HL-60/S4 (cell line): ENCODE results near the gene CPO.

Experiments
- in situ Hi-C: fragments of 300-500 bp; cut with MboI; formaldehyde crosslinking; loops from 2 replicates; pipeline ENCODE4 v1.14.3; 2022; ENCODE audit warnings: low sequenced_read_pairs

The CPO gene

GRCh38 chr2:206970589-206971360 is 31.5 kb downstream of the CPO start:
- in situ Hi-C loops = no loop called here

- in situ Hi-C loops = no loop called here
These were observed 32.5 kb downstream of the CPO start for GRCh38 chr2:206971805-206972204.

GRCh38 chr2:206974551-206974950 is 35.2 kb downstream of the CPO start:
- in situ Hi-C loops = no loop called here

DNA sequence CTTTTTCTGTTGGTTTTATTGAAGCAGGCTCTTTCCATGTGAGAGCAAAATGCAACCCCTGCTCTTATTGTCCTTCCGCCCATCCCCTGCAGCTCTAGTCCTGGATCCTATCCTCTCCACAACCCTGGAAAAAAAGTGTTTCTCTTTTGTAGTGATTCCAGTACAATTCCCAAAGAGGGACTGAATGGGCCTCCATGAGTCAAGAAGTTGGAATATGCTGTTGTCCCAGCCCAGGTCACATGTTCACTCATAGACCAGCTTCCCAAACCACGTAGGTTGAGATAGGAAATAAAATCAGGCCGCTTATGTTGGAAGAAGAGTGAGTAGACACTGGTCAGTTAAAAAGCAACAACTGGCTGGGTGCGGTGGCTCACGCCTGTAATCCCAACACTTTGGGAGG is 39.4 kb downstream of the CPO start:
- in situ Hi-C loops = no loop called here

DNA sequence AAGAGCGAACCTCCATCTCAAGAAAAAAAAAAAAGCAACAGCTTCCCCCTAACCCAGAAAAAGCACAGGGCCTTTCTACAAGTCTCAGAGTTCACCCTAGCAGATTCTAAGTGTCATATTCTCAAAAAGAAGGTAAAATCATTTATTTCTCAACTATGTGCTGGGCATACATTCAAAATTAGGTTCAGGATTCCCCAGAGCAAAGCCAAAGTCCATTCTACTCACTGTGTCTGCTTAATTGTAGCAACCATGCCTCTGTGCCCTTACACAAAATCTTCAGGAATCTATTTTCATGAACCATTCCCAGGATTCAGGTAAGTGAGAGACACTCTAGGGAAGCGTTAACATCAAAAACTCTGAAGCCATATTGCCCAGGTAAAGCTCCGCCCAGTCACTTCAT is 40.0 kb downstream of the CPO start:
- in situ Hi-C loops = no loop called here

DNA sequence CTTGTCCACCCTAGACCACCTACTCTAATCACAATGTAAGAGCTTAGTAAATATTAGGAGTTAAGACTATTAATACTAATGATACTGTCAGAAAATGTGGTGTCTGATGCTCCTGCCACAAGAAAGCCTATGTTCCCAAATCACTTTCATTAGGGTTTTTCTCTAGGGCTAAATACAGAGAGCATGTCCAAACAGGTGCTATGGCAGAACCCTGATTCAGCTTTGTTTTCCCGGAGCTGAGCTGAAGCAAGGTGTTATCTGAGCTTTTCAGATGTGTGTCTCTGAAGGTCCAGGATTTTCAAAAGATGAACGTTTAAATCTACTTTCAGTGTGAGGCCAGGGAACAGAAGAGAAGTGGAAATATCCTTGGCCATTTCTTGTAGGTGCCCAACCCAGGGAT is 40.6 kb downstream of the CPO start:
- in situ Hi-C loops = loop anchor here (5.0 kb wide), 1 partner anchor 492 kb away; no protein-coding TSS in a partner anchor

GRCh38 chr2:206980413-206980812 is 41.1 kb downstream of the CPO start:
- in situ Hi-C loops = loop anchor here (5.0 kb wide), 1 partner anchor 492 kb away; no protein-coding TSS in a partner anchor

GRCh38 chr2:206981086-206981674 is 41.9 kb downstream of the CPO start:
- in situ Hi-C loops = loop anchor here (5.0 kb wide), 1 partner anchor 491 kb away; no protein-coding TSS in a partner anchor

DNA sequence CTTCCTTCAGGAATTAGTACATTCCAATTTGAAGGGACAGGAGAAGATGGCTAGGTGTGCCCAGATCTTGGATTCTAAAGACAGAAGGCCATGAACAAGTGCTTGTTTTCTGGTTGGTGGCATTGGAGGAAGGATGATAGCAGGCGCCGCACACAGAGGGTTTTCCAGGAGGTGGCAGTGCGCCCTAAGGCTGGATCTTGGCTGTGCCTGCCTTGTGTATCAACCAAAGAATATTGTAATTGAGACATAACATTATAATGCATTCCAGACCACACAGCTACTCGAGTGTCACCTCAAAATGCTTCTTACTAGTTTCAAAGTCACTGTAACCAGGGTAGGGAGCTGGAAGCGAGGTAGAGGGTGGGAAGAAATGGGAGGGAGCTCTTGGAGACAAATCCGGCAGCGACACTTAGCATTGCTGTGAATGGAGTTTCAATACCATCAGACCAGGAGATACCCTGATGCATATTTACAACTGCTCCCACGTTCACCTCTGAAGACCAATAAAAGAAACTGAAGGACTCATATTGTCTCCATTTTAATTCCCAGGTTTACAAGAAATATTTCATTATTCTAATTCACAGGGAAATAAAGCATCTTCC is 42.5 kb downstream of the CPO start:
- in situ Hi-C loops = loop anchor here (5.0 kb wide), 1 partner anchor 490 kb away; no protein-coding TSS in a partner anchor

DNA sequence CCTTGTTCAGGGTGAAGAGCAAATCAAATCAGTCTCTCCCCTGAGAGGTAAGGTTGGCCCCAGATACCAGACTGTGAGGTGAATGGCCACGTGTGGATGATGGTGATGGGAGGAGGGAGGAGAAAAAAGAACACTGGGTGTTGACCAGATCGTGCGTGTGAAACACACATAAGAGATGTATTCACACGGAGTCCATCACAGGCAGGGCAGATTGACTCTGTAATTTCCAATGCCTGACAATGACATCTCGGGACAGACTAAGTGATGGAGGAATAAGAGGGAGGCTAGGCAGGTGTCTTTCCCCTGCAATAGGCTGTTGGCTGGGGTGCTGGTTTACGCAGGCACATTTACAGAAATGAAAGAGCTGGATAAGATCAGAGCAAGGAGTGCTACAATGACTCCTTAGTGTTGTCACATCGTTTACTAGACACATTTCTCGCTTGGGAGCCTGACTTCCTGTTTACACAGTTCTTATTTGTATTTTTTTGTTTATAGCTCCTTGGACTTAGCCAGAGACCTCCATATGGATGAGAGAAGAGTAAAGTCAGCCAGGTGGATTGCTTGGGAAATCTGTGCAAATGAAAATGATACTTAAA is 43.1 kb downstream of the CPO start:
- in situ Hi-C loops = loop anchor here (5.0 kb wide), 1 partner anchor 490 kb away; no protein-coding TSS in a partner anchor

DNA sequence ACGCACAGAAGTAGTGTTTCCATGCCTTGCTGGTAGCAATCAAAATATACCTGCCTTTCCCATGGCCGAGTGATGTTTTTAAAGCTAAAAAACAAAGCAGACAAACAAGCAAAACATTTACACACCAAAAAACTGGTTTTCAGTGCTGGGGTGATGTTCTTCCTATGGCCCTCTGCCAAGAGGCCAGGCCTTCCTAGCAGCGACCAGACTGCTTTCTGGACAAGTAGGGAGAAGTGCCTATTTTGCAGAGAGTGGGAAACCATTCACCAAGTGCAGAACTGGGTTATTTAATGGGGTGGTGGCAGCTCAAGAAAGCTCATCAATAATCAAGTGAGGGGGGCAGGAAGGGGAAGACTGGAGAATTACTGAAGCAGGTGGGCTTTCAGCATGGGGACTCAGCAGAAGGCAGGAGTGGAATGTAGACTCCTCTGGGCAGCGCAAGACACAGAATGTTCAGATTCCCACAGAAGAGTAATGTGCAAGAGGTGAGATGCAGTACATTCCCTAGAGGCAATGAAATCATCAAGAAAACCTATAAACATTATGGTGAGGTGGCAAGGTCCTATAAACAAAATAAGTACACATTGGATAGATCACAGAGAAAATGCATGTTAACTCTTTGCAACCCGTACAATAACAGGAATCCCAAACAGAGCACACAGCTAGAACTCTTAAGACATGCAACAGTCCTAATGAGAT is 44.0 kb downstream of the CPO start:
- in situ Hi-C loops = loop anchor here (5.0 kb wide), 1 partner anchor 489 kb away; no protein-coding TSS in a partner anchor

GRCh38 chr2:206984206-206984605 is 44.9 kb downstream of the CPO start:
- in situ Hi-C loops = loop anchor here (5.0 kb wide), 1 partner anchor 488 kb away; no protein-coding TSS in a partner anchor

- in situ Hi-C loops = no loop called here
These were observed 47.6 kb downstream of the CPO start for GRCh38 chr2:206986943-206987342.

GRCh38 chr2:206987810-206988209 is 48.5 kb downstream of the CPO start:
- in situ Hi-C loops = no loop called here

DNA sequence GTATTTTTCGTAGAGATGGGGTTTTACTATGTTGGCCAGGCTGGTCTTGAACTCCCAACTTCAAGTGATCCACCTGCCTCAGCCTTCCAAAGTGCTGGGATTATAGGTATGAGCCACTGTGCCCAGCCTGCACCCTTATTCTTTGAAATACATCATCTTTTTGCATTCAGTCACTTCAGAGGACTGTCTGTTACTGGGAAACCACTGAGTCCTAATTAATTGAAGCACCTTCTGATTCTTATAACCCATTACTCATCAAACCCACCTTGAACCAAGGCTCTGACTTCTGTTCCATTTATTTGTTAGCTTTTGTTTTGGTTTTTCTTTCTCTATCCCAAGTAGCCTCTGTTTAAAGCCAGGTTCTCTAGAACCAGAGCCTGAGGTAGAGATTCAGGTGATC is 49.6 kb downstream of the CPO start:
- in situ Hi-C loops = no loop called here

DNA sequence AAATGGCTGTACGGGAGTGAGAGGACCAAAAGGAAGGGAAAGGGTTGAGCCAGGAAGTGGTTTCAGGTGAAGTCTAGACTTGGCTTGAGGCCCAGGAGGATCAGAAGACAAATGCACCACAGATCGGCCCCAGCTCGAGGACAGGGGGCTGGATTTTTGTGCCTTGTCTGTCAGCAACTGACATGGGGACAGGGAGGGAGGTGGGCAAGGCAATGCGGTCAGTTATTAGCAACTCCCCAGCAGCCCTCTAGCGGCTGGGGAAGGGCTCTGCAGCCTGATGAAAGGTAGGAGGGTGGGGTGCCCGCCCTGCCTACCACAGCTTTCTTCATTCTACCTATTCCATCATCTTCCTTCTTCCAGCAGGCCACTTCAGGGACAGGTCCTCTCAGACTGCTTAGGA is 50.0 kb downstream of the CPO start:
- in situ Hi-C loops = no loop called here

DNA sequence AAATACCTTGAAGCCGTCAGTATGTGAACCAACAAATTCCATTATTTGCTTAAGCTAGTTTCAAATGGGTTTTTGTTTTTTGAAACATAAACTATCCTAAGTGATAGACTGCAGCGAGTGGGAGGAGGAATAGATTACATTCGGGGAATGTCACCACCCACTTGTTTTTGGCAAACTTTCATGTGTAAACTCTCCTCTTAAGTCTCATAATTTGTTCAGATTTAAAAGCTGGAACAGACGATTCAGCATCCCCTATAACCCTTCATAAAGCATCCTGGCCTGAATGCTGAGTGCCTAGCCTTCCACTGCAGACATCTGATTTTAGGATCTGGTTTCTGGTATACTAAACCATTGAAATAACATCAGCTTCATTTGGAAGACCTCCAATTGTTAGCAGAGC is 51.0 kb downstream of the CPO start:
- in situ Hi-C loops = no loop called here

DNA sequence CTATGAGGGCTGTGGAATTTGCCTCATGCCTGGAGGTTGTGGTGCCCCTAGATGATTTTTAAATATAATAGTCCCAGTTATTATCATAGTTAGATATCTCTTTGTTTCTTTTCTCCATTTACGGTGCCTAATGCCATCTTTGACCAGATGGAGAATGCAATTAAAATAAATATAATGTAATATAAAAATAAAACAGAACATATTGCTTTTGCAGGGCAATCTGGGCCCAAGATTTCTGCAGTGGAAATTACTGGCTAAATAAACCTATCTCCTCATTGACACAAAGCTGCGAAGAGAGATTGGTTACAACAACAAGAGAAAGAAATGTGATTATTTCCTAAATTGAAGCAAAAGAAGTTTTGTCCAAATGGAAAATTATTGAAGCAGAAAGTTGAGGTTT is 51.8 kb downstream of the CPO start:
- in situ Hi-C loops = no loop called here

DNA sequence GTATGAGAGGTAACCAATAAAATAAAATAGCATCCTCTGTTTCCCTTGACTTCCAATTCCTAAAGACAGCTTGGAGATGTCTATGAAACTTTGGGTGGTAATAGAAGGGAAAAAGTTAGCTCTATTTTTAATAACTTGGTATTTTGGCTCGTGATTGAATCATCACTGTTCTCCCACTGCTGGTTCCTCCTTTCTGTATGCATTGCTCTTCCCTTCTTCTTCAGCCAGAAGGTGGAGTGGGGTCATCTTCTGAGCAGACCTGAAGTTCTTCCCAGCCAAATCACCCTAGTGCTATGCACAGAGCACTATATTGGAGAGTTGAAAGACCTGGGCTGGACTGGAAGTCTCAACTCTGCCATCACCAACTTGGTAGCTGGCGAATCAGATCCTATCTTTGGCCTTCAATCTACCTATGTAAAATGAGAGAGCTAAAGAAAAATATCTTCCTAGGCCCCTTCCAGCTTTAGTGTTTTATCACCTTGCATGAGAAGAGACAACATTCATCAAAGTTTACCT is 54.1 kb downstream of the CPO start:
- in situ Hi-C loops = no loop called here

GRCh38 chr2:206993964-206994363 is 54.6 kb downstream of the CPO start:
- in situ Hi-C loops = no loop called here
